Activated CD8-positive, alpha-beta memory T cell treated with anti-CD3 and anti-CD28 coated beads for 24 hours (primary cell): ENCODE results near the gene SEL1L3.
"Not testable (repeated sequence)": the region's sequence is repeated elsewhere in the genome, so short reads cannot be mapped to it uniquely, and the experiment has no call there.

ENCODE experiments used
- DNase-seq: peaks from one replicate; pipeline ENCODE4 v3.0.0-alpha.2; 2020

The SEL1L3 gene

GRCh38 chr4:25879091-25879584 lies 16.4 kb upstream of the SEL1L3 start:
- no peak for DNase-seq

DNA sequence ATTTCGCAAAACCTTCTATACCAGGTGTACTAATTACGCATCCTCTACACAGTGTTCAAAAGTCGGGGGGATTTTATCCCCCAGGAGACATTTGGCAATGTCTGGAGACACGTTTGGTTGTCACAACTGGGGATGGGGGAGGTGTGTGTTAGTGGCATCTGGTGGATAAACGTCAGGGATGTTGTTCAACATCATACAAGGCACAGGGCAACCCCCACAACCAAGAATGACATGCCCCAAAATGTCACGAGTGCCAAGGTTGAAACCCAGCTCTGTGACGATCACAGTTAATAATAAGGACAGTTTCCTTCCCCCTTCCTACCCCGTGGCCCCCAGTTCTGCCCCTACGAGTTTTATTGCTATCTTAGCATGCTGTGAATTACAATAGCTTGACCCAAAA lies 15.9 kb upstream of the SEL1L3 start:
- no peak for DNase-seq

- DNase-seq: no peak
Measured at GRCh38 chr4:25875281-25875745, 12.5 kb upstream of the SEL1L3 start.

DNA sequence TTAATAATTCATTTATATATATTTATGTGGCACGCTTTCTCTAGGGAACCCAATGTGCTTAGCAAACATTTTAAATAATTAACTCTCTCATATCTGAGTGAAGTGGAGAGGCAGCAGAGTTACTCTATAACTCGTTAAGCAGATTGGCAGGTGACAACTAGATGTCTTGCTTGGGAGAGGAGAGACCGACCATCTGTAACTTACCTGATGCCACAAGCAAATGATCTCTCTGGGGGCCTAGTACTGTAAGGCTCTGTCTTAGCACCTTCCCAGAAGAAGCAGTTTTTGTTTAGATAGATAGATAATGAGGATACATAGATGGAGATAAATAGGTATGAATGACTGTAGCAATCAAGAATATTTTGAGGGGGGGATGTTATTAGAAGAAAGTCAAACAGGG lies 11.9 kb upstream of the SEL1L3 start:
- DNase-seq: no peak

- no peak for DNase-seq
Measured at GRCh38 chr4:25873632-25874129, 10.9 kb upstream of the SEL1L3 start.

DNA sequence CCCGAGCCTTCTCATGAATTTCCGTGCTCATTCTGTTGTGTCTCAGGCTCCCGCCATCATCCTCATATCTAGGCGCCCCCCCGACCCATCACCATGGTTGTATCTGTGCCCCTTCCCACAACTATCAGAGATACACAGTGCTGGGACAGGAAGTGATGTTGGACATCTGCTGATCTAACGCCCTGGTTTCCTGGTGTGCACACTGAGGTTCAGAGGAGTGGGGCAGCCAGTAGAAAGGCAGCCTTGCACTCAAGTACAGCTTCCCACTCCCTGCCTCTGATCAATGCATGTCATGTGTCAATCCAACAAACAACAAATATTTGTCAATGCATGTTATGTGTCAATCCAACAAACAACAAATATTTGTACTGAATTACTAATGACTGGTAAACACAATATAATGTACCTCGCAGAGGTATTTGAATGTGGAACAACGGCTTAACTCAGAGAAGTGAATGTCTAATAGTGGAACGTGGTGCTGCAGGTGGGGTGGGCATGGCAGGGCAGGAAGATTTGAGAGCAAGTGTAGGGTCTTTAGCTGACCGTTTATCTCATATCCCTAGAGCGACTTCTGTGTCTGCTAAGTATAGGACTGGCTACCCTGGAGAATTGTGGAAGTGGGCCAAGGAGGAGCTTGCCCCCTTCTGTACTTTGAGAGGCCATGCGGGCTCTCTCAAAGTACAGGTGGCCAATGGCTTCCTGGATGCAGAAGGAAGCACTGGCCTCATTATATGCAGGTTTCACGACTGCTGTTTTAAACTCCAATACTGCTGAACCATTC lies 10.3 kb upstream of the SEL1L3 start:
- no peak for DNase-seq

GRCh38 chr4:25870081-25870480 lies 7.3 kb upstream of the SEL1L3 start:
- DNase-seq: no peak

DNA sequence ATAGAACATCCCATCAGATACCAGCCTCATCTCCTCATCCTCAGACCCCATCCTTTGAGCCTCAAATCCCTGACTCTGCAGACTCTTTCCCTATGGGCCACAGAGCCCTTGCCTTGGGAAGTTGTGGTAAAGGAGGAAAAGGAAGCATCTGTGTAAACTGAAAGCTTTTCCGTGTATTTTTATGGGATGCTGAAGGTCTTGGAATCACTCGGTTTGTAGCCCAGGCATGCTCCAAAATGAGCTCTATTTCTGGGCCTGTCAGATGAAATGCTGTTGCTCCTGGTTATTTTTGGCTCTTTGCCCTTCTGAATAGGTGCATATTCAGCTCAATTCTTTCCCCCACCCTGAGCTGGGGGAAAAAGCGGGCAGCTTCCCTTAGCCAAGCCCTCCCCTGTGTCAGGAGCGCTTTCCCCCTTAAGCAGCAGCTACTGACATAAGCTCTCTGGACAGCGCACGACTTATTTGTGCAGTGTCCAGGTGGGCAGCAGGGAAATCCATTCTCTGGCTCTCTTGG lies 5.0 kb upstream of the SEL1L3 start:
- no peak for DNase-seq

GRCh38 chr4:25866401-25866800 lies 3.6 kb upstream of the SEL1L3 start:
- not testable (repeated sequence) for DNase-seq

DNA sequence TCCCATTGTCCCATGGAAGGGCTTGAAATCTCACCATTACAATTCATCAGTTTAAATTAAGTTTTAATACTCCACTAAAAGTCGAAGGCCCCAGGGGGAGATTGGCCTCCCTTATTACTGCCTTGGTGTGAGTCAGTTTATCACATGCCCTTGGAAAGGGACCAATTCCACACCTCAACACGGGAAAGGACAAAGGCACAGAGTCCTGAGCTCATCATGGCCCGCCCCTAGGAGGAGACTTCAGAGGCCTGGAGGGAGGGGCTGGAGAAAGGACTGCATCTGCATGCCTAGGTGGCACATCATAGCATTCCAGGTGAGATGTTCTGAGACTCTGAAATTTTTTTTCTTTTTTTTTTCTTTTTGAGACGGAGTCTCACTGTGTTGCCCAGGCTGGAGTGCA lies 2.8 kb upstream of the SEL1L3 start:
- no peak for DNase-seq

GRCh38 chr4:25863831-25864418 lies 1.1 kb upstream of the SEL1L3 start:
- no peak for DNase-seq

DNA sequence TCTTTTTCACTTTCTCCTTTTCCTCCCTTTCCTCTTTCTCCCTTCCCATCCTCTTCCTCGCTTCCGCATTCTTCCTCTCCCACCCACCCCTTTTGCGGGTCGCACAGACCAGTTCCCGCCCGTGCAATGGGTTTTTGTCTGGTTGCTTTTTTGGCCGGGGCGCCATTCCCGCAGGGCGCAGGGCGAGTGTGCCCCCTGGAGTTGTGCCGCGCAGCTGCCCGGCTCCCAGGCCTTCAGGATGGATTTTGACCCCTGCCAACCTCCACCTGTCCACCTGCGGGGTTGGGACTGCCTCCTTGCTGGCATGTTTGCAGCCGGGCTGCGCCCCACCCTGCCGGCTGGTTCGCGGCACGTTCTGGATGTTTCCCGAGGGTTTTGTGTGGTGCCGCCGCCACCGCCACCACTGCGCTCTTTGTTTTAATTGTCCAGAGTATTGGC lies 578 bp upstream of the SEL1L3 start:
- peak; percentile 65 for DNase-seq

DNA sequence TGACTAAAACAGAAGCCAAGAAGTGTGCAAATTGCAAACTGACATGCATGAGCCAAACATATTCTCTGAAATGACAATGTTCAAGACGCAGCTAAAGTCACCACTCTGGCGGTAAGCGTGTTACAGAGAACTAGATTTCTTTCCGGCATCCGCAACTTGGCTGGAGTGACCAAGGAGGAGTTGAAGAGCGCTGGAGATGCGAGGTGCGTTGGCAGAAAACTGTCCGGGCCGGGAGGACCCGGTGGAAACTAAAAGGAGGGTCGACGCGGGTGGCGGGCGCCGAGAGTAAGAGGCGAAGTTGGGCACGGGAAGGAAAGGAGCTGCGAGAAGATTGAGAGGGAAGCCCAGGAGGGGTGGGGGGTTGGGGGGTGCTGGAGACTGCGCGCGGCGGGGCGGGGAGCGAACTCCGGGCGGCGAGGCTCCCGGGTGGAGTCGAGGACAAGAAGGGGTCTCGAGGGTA lies 807 bp downstream of the SEL1L3 start:
- peak; percentile 78 for DNase-seq

DNA sequence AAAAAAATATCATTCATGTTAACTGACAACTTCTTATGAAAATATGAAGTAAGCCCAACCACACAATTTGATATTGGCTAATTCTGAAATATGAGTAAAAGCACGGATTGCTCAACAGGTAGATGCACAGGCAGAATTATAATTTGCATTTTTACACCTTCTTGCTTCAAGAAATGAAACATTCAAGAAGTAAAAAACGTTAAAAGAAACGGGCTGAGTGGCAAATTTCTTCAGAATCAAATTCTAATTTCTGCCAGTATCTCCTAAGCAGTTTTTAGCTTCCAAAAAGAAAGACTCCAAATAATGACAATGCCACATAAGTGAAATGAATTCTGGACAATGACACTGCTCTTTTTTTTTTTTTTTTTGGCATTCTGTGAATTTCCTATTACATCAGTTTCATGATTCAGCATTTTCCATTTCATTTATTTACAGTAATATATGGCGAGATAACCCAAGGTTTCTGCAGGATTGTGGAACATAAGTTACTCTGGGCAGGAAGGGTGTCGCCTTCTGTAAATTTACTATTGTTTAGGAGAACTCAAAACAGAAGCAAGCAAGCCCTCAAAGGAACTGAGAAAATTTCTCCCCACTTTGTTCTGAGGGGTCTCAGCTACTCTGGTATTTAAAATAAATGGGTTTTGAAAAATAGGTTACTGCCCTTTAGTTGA lies 1.4 kb downstream of the SEL1L3 start:
- DNase-seq: no peak

- DNase-seq: no peak
Measured at GRCh38 chr4:25860586-25861279, 2.1 kb downstream of the SEL1L3 start.

- DNase-seq: no peak
Measured at GRCh38 chr4:25859429-25860148, 3.2 kb downstream of the SEL1L3 start.

DNA sequence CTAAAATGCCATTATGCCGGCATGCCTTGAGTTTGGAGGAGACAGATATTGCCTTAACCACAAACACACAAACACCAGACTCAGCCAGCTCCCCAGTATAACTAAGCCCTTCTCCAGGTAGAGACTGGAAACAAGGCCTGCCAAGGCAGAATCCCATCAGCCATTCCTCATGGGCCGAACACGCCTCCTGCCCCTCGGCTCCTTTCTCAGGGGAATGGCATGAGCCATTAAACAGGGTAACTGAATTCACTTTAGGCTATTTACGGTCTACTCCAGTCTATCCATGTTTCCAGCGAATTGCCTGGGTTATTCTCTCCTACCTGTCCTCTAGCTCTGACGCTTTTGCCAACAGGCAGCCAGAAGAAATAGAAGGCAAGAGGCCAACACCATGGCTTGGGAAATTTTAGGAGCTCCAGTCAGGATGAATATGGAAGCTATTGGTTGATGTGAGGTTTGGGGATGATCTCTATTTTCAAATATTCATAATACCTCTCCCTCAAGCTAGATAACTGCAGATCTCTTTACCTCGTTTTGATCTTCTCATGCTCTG lies 4.9 kb downstream of the SEL1L3 start:
- no peak for DNase-seq

DNA sequence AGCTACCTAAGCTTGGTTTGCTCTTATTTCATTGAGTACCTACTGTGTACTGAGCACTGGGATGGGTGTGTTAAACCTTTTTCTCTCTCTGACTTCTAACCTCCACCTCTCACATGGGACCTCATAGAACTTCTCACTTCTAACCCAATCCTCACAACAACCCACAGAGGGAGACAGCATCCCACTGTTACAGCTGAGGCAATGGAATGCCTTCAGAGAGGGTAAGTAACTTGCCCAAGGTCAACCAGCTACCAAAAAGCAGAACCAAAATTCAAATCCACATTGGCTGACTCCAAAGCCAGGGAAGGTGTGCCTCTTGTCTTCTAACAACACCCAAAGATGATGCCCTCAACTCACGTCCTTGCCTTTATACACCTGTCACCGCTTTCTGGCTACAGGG lies 5.4 kb downstream of the SEL1L3 start:
- no peak for DNase-seq

DNA sequence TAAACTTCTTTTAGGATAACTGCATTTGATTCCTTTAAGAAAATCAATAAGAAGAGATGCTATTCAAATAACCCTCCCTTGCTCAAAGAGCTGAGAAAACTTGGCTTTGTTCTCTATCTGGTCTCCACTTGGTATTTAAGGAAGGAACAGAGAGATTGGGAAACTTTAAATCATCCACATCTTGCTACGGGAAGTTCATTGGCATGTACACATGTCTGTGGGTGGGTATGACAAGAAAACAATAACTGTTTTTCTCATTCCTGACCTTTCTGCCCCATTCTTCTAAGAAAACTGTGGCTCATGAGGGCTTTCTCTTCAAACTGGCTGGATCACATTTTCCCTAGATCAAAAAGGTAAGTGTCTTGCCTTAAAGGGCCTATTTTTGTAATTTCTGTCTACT lies 6.0 kb downstream of the SEL1L3 start:
- no peak for DNase-seq

DNA sequence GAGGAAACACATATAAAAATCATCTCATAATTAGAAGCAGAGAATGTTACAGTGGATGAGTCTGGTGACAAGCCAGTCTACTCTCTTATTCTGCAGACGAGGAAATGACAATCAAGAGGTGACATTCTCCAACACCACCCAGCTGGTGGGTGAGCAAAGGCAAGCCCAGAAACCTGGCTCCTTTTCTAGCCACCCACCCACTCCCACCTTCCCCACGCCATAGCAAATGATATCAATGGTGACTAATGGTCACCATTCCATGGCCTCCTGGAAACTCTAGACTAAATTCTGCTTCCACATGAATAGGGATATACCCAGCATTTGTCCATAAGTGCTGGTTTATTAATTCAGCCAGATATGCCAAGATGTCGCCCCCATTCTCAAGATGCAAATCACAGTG lies 10.7 kb downstream of the SEL1L3 start:
- DNase-seq: no peak

DNA sequence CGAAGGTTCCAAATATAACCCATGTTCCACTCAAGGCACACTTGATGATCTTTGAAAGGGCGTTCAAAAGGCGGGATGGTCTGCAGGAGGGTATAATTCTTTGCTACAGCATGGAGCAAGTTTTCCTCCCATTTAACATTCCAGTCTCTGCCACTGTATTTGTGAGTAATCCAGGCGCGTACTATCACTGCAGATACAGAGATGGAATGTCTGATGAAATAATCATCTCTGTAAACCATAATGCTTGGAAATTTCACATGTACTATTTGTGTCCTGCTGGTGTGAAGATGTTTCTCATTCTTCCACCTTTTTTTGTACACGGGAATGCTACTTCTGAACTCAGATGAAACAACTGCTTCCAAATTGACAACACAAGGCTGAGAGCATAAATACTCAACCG lies 15.5 kb downstream of the SEL1L3 start:
- DNase-seq: no peak
